Central memory CD8-positive, alpha-beta T cell (primary cell): ENCODE measurements around the gene POU6F2.
"Not testable (repeated sequence)": the region's sequence is repeated elsewhere in the genome, so short reads cannot be mapped to it uniquely, and the experiment has no call there.

Experiments
- ATAC-seq: fragments of 150-1000 bp; cut with Tn5 transposase; replicated peaks from 2 replicates; pipeline ENCODE4 v1.10.0; 2022; ENCODE audit warnings: mild to moderate bottlenecking, moderate FRiP score, moderate number of reproducible peaks; ENCODE audit not compliant: poor library complexity, severe bottlenecking; ENCODE audit errors: extremely low read depth
- DNase-seq, 2 donors: peaks; one replicate each; pipeline ENCODE4 v3.0.0; 2021; ENCODE audit warnings: low spot score in 2 of 2
- H3K27ac Mint-ChIP-seq: one replicate; pipeline ENCODE4 v1.8.0; 2022; ENCODE audit warnings: low read depth, mild to moderate bottlenecking, moderate library complexity, mixed read lengths
- H3K27me3 Mint-ChIP-seq: one replicate; pipeline ENCODE4 v1.8.0; 2022; ENCODE audit warnings: mixed read lengths
- H3K36me3 Mint-ChIP-seq: one replicate; pipeline ENCODE4 v1.8.0; 2022; ENCODE audit warnings: mild to moderate bottlenecking, moderate library complexity, mixed read lengths; ENCODE audit not compliant: insufficient read depth
- H3K4me1 Mint-ChIP-seq: one replicate; pipeline ENCODE4 v1.8.0; 2022; ENCODE audit warnings: mixed read lengths
- H3K4me3 Mint-ChIP-seq: one replicate; pipeline ENCODE4 v1.8.0; 2022; ENCODE audit warnings: mild to moderate bottlenecking, moderate library complexity, mixed read lengths
- H3K9me3 Mint-ChIP-seq: one replicate; pipeline ENCODE4 v1.8.0; 2022; ENCODE audit warnings: mixed read lengths

Gene POU6F2

DNA sequence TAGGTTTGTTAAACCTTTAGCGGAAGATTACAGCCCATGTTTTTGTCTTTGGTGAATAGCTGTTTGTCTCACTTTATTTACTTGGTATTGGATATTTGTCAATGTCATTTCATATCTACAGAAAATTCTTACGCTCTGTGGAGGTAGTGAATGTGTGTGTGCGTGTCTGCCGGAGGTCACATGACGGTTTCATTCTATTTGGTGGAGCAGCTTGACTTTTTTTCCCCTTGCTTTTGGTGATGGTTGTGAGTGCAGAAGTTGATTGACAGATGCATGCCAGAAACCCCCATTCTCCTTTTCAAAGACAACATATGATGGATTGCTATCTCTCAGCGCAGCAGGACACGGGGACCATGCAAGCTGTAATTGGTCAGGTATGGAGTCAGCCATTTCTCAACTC is at the start of gene POU6F2:
Gene POU6F2, plus strand, starts transcription at position 225 of the 400 bp plus-strand sequence. Its CDS starts 45 bp downstream, at position 270.
- peaks cover 76% of the 10 kb centered on the region for H3K27me3 Mint-ChIP-seq
- H3K4me1 Mint-ChIP-seq: no peaks in the 10 kb centered on the region
- H3K27ac Mint-ChIP-seq: no peak within 1 kb of the TSS
- ATAC-seq (no peak), DNase-seq (no peak)
- H3K4me3 Mint-ChIP-seq: no peak within 1 kb of the TSS
- H3K36me3 Mint-ChIP-seq: no peaks in the 10 kb centered on the region
- H3K9me3 Mint-ChIP-seq: no peaks in the 10 kb centered on the region

DNA sequence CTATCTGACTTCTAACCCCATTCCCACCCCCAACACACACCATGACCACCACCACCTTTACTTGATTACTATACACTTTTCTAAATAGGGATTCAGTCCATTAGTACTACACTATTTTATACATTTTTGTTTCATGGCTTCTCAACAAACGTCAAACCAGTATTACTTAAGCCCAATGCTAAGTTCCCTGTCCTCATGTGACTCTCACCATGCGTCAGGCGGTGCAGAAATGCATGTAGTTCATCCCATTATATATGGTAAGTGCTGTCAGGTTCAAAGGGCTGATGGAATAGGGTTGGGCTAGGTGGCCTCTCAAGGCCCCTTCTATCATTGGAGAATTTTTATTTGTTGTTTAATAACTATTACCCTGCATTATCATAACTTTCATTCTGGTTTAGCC is 49.2 kb upstream of the POU6F2 start:
- H3K4me1 Mint-ChIP-seq: peaks cover 5% of the 10 kb centered on the region
- DNase-seq (no peak), ATAC-seq (no peak)
- H3K4me3 Mint-ChIP-seq: no peak overlapping the region
- H3K36me3 Mint-ChIP-seq: no peaks in the 10 kb centered on the region
- no peaks in the 10 kb centered on the region for H3K9me3 Mint-ChIP-seq
- H3K27ac Mint-ChIP-seq: no peak overlapping the region
- peaks cover 11% of the 10 kb centered on the region for H3K27me3 Mint-ChIP-seq

- peaks cover 11% of the 10 kb centered on the region for H3K27me3 Mint-ChIP-seq
- ATAC-seq (no peak), DNase-seq (no peak)
- no peak overlapping the region for H3K4me3 Mint-ChIP-seq
- H3K36me3 Mint-ChIP-seq: no peaks in the 10 kb centered on the region
- no peaks in the 10 kb centered on the region for H3K9me3 Mint-ChIP-seq
- H3K27ac Mint-ChIP-seq: no peak overlapping the region
- H3K4me1 Mint-ChIP-seq: peaks cover 5% of the 10 kb centered on the region
Measured at GRCh38 chr7:38929460-38930171, 48.1 kb upstream of the POU6F2 start.

DNA sequence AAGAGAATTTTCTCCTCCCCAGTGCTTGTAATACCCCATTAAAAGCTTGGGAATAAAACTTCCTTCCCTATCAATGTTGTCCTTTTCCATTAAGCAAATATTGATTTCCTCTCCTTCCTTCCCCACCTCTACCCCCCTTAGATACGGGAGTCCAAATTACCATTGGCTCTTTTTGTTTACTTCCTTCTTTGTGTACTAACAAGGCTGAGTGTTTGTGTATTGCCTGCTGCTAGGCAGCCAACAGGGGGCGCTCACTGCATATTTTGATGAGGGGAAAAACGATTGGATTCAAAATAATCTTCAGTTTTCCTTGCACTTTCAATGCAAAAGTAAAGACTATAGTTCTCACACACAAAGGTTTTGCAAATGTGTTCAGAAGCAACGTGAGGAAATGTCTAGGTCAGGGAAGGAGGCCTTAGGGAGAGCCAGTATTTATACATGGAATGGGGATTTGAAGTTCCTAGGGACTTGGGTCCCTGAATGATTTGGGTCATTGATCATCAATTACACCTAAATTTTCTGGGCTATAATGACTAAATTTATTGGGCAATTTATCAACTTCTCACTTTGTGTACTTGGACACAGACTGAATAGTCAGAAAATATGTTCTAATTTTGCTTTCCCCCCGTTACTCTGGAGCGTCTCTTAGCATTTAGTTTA is 45.1 kb upstream of the POU6F2 start:
- peaks cover 5% of the 10 kb centered on the region for H3K4me1 Mint-ChIP-seq

GRCh38 chr7:38934051-38934450 is 43.7 kb upstream of the POU6F2 start:
- ATAC-seq: no peak
- peaks cover 5% of the 10 kb centered on the region for H3K4me1 Mint-ChIP-seq
- no peak overlapping the region for H3K4me3 Mint-ChIP-seq
- H3K27ac Mint-ChIP-seq: no peak overlapping the region
- no peaks in the 10 kb centered on the region for H3K36me3 Mint-ChIP-seq
- H3K27me3 Mint-ChIP-seq: peaks cover 29% of the 10 kb centered on the region
- DNase-seq: no peak
- H3K9me3 Mint-ChIP-seq: no peaks in the 10 kb centered on the region

More for the DNA sequence above, 45.1 kb upstream of the POU6F2 start:
- H3K36me3 Mint-ChIP-seq: no peaks in the 10 kb centered on the region
- DNase-seq (no peak), ATAC-seq (no peak)
- H3K27ac Mint-ChIP-seq: no peak overlapping the region
- no peaks in the 10 kb centered on the region for H3K9me3 Mint-ChIP-seq
- H3K4me3 Mint-ChIP-seq: no peak overlapping the region
- peaks cover 28% of the 10 kb centered on the region for H3K27me3 Mint-ChIP-seq

DNA sequence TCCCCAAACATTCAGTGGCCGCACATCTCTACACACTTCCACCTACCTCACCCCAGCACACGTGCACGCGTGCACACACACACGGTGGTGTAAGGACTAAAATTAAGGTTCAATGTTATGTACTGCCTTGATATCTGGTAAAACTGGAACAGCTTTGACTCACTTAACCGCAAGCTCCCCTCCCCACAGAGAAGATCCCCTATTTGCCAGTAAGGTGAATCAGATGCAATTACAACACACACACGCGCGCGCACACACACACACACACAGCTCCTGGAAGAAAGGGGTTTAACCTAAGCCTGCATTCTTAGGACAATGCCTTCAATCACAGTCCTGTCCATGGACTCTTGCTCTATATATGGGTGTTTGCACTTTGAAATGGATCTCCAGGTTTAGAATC is 43.2 kb upstream of the POU6F2 start:
- H3K36me3 Mint-ChIP-seq: no peaks in the 10 kb centered on the region
- no peaks in the 10 kb centered on the region for H3K9me3 Mint-ChIP-seq
- DNase-seq (no peak), ATAC-seq (no peak)
- no peak overlapping the region for H3K27ac Mint-ChIP-seq
- H3K4me1 Mint-ChIP-seq: peaks cover 5% of the 10 kb centered on the region
- no peak overlapping the region for H3K4me3 Mint-ChIP-seq
- peaks cover 34% of the 10 kb centered on the region for H3K27me3 Mint-ChIP-seq

DNA sequence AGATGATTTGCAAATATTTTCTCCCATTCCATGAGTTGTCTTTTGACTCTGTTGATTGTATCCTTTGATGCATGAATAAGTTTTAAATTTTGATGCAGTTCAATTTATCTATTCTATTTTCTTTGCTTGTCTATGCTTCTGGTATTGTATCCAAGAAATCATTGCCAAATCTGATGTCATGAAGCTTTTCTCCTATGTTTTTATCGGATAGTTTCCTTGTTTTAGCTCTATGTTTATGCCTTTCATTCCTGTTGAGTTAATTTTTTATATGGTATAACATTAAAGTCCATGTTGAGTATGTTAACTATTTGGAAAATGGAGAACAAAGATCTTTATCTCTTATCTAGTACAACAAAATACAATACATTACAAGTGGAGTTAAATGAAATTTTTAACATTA is 41.1 kb upstream of the POU6F2 start:
- Mint-ChIP-seq H3K4me3 (no peak overlapping the region), H3K9me3 (no peaks in the 10 kb centered on the region), H3K27me3 (peaks cover 26% of the 10 kb centered on the region), H3K27ac (no peak overlapping the region), H3K36me3 (no peaks in the 10 kb centered on the region), H3K4me1 (peaks cover 5% of the 10 kb centered on the region)
- ATAC-seq (no peak), DNase-seq (no peak)

- ATAC-seq: no peak
- Mint-ChIP-seq H3K27me3 (peaks cover 35% of the 10 kb centered on the region), H3K27ac (no peak overlapping the region), H3K9me3 (no peaks in the 10 kb centered on the region), H3K36me3 (no peaks in the 10 kb centered on the region), H3K4me1 (no peaks in the 10 kb centered on the region), H3K4me3 (no peak overlapping the region)
- no peak for DNase-seq
Measured at GRCh38 chr7:38938001-38938485, 39.7 kb upstream of the POU6F2 start.

- Mint-ChIP-seq H3K27ac (no peak overlapping the region), H3K4me3 (no peak overlapping the region), H3K4me1 (no peaks in the 10 kb centered on the region), H3K9me3 (no peaks in the 10 kb centered on the region), H3K36me3 (no peaks in the 10 kb centered on the region), H3K27me3 (peaks cover 38% of the 10 kb centered on the region)
- DNase-seq: no peak
- no peak for ATAC-seq
Measured at GRCh38 chr7:38938589-38938988, 39.1 kb upstream of the POU6F2 start.

- Mint-ChIP-seq H3K27me3 (peaks cover 44% of the 10 kb centered on the region), H3K9me3 (no peaks in the 10 kb centered on the region), H3K4me3 (no peak overlapping the region), H3K36me3 (no peaks in the 10 kb centered on the region), H3K4me1 (no peaks in the 10 kb centered on the region), H3K27ac (no peak overlapping the region)
- ATAC-seq (no peak), DNase-seq (no peak)
Measured at GRCh38 chr7:38940774-38941173, 36.9 kb upstream of the POU6F2 start.

DNA sequence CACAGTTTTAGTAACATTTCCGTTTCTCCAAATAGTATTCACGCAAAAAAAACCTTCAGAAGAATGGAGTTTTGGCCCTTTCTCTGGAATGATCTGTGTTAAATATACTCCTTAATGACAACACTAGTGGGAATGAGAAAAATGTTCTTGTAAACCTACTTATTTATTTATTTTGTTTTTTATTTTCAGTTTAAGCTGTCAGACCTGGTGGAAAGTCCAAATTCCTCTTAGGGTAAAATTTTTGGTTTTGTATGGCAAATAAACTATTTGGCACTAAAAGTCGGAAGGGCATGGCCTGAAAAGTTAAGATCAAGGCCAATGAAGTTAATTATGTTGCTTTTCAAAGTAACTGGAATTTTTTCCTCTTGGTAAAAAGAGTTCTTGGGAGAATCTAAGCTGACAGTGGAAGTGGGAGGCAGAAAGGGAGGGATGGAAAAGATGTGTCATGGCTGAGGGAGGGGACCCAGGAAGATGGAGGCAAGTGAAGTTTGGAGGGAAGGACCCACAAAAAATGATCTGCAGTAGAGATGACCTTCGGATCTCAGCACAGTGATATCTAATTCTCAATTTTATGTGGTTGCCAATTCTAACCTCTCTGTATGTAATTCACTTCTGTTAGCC is 35.2 kb upstream of the POU6F2 start:
- H3K27ac Mint-ChIP-seq: no peak overlapping the region
- H3K36me3 Mint-ChIP-seq: no peaks in the 10 kb centered on the region
- peaks cover 40% of the 10 kb centered on the region for H3K27me3 Mint-ChIP-seq
- H3K9me3 Mint-ChIP-seq: no peaks in the 10 kb centered on the region
- ATAC-seq: no peak
- H3K4me1 Mint-ChIP-seq: no peaks in the 10 kb centered on the region
- DNase-seq: no peak
- no peak overlapping the region for H3K4me3 Mint-ChIP-seq

DNA sequence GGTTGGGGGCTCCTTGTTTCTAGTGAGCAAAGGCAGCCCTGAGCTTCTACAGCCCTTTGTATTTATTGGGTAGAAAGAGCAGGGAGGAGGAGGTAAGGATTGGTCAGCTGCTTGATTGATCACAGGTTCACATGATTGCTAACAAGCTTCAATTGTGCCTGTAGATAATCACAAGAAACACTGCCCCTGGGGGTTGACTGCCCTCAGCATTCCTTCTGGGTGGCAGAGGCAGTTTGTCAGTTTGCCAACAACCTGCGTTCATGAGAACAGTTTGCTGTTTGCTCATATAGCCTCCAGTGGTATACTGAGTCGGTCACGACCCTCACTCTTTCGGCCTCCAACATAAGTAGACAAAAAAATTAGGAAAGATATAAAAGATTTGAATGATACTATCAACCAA is 30.2 kb upstream of the POU6F2 start:
- H3K9me3 Mint-ChIP-seq, H3K4me3 Mint-ChIP-seq, DNase-seq, H3K4me1 Mint-ChIP-seq, ATAC-seq, H3K36me3 Mint-ChIP-seq, H3K27ac Mint-ChIP-seq: not testable (repeated sequence)
- peaks cover 59% of the 10 kb centered on the region for H3K27me3 Mint-ChIP-seq

DNA sequence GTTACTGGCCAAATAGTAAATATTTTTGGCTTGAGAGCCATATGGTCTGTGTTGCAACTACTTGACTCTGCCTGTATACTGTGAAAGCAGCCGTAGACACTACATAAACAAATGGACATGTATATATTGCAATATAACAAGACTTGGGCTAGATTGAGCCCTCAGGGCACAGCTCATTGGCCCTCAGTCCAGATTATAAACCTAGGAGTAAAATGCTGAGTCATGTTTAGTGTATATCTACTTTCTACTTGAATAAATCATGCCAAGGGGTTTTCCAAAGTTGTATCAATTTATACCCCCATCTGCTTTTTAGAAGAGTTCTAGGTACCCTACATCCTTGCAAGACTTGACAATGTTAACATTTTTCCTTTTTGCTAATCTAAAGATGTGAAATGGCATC is 27.4 kb upstream of the POU6F2 start:
- H3K36me3 Mint-ChIP-seq: no peaks in the 10 kb centered on the region
- H3K9me3 Mint-ChIP-seq: no peaks in the 10 kb centered on the region
- H3K27me3 Mint-ChIP-seq: peaks cover 68% of the 10 kb centered on the region
- no peaks in the 10 kb centered on the region for H3K4me1 Mint-ChIP-seq
- no peak overlapping the region for H3K4me3 Mint-ChIP-seq
- no peak for ATAC-seq
- no peak for DNase-seq
- H3K27ac Mint-ChIP-seq: no peak overlapping the region
